Liver (tissue), 9 donors: Measurements from ENCODE around the gene NMBR. TPM values are rescaled to one million over a fixed set of nuclear protein-coding genes. Genes with fewer than 3 reads are reported as not detected.
"Not testable (repeated sequence)": the region's sequence is repeated elsewhere in the genome, so short reads cannot be mapped to it uniquely, and the experiment has no call there.

ENCODE experiments used
- DNase-seq: peaks from one replicate; pipeline ENCODE4 v3.0.0-alpha.2; 2017; ENCODE audit warnings: low spot score
- H3K27ac ChIP-seq, 2 donors: one replicate each; pipeline ENCODE4 v1.7.0; 2013; ENCODE audit warnings: inconsistent platforms in 2 of 2, low read length in 2 of 2, control low read depth in 1 of 2, low read depth in 1 of 2, mild to moderate bottlenecking in 1 of 2
- H3K27me3 ChIP-seq, 4 donors: one replicate each; pipeline versions ENCODE4 v1.6.1 to v1.7.0; 2013; ENCODE audit warnings: low read length in 3 of 4, inconsistent platforms in 1 of 4, mild to moderate bottlenecking in 1 of 4, moderate library complexity in 1 of 4; ENCODE audit not compliant: control insufficient read depth in 4 of 4, insufficient read depth in 4 of 4
- H3K36me3 ChIP-seq, 4 donors: one replicate each; pipeline versions ENCODE4 v1.6.1 to v1.7.0; 2013; ENCODE audit warnings: low read length in 3 of 4, mild to moderate bottlenecking in 3 of 4, low read depth in 1 of 4, moderate library complexity in 1 of 4; ENCODE audit not compliant: control insufficient read depth in 4 of 4, insufficient read depth in 3 of 4
- H3K4me1 ChIP-seq, 4 donors: one replicate each; pipeline versions ENCODE4 v1.6.1 to v1.7.0; 2013; ENCODE audit warnings: low read length in 3 of 4, mild to moderate bottlenecking in 3 of 4, moderate library complexity in 1 of 4; ENCODE audit not compliant: control insufficient read depth in 4 of 4, insufficient read depth in 4 of 4
- H3K4me3 ChIP-seq, 3 donors: one replicate each; pipeline versions ENCODE4 v1.6.1 to v1.7.0; 2013; ENCODE audit warnings: low read length in 3 of 3, control low read depth in 1 of 3, low read depth in 1 of 3, mild to moderate bottlenecking in 1 of 3
- H3K9ac ChIP-seq, 2 donors: one replicate each; pipeline ENCODE4 v1.7.0; 2013; ENCODE audit warnings: low read length in 2 of 2, mild to moderate bottlenecking in 2 of 2, moderate library complexity in 2 of 2, control low read depth in 1 of 2, low read depth in 1 of 2
- H3K9me3 ChIP-seq, 4 donors: one replicate each; pipeline versions ENCODE4 v1.6.1 to v1.7.0; 2013; ENCODE audit warnings: low read length in 3 of 4; ENCODE audit not compliant: control insufficient read depth in 4 of 4
- ATF3 ChIP-seq: IDR thresholded peaks from 2 replicates; pipeline ENCODE4 v1.6.1; 2016; ENCODE audit warnings: antibody characterized with exemption
- EGR1 ChIP-seq, 2 donors: IDR thresholded peaks; 2 replicates each; pipeline ENCODE4 v1.6.1; 2016 to 2018; ENCODE audit warnings: antibody characterized with exemption in 2 of 2, low read depth in 2 of 2
- FOXA1 ChIP-seq: IDR thresholded peaks from 2 replicates; pipeline ENCODE4 v1.6.1; 2016; ENCODE audit warnings: antibody characterized with exemption
- FOXA2 ChIP-seq: IDR thresholded peaks from 2 replicates; pipeline ENCODE4 v1.6.1; 2016; ENCODE audit warnings: antibody characterized with exemption
- GABPA ChIP-seq, 2 donors: IDR thresholded peaks in 1 of 2; conservative IDR thresholded peaks in 1 of 2; 2 replicates each; pipeline ENCODE4 v1.6.1; 2016; ENCODE audit warnings: antibody characterized with exemption in 2 of 2, mild to moderate bottlenecking in 1 of 2, moderate library complexity in 1 of 2
- HNF4A ChIP-seq, 2 donors: conservative IDR thresholded peaks; 2 replicates each; pipeline ENCODE4 v1.6.1; 2016; ENCODE audit warnings: antibody characterized with exemption in 2 of 2, mild to moderate bottlenecking in 2 of 2
- HNF4G ChIP-seq: IDR thresholded peaks from 2 replicates; pipeline ENCODE4 v1.6.1; 2016; ENCODE audit warnings: antibody characterized with exemption
- JUND ChIP-seq, 2 donors: IDR thresholded peaks; 2 replicates each; pipeline ENCODE4 v1.6.1; 2016; ENCODE audit warnings: antibody characterized with exemption in 2 of 2
- MAX ChIP-seq: IDR thresholded peaks from 2 replicates; pipeline ENCODE4 v1.6.1; 2016; ENCODE audit warnings: antibody characterized with exemption
- NR2F2 ChIP-seq: IDR thresholded peaks from 2 replicates; pipeline ENCODE4 v1.6.1; 2016; ENCODE audit warnings: antibody characterized with exemption
- RAD21 ChIP-seq, 2 donors: IDR thresholded peaks; 2 replicates each; pipeline ENCODE4 v1.6.1; 2016; ENCODE audit warnings: antibody characterized with exemption in 2 of 2, mild to moderate bottlenecking in 2 of 2
- REST ChIP-seq: IDR thresholded peaks from 2 replicates; pipeline ENCODE4 v1.6.1; 2016; ENCODE audit warnings: antibody characterized with exemption, mild to moderate bottlenecking
- RXRA ChIP-seq, 2 donors: IDR thresholded peaks; 2 replicates each; pipeline ENCODE4 v1.6.1; 2017 to 2018; ENCODE audit warnings: antibody characterized with exemption in 2 of 2, mild to moderate bottlenecking in 1 of 2
- SP1 ChIP-seq: IDR thresholded peaks from 2 replicates; pipeline ENCODE4 v1.6.1; 2018; ENCODE audit warnings: antibody characterized with exemption, mild to moderate bottlenecking
- TAF1 ChIP-seq: conservative IDR thresholded peaks from 2 replicates; pipeline ENCODE4 v1.6.1; 2016; ENCODE audit warnings: antibody characterized with exemption, mild to moderate bottlenecking
- YY1 ChIP-seq: IDR thresholded peaks from 2 replicates; pipeline ENCODE4 v1.6.1; 2016; ENCODE audit warnings: antibody characterized with exemption, mild to moderate bottlenecking
- WGBS: extraction: QIAGEN DNeasy Blood & Tissue Kit; methylation state at CpG from one replicate; pipeline ENCODE4 v1.1.7; 2013; 5-methylcytosine and 5-hydroxymethylcytosine counted together
- polyA plus RNA-seq, 2 donors: library from polyadenylated mRNA; stranded (reverse) in 1 of 2; unstranded in 1 of 2; fragments of 200-250 nt in 1 of 2; fragments of >200 nt in 1 of 2; fragmentation: Nextera tagmentation in 1 of 2; extraction: Ambion mirVana in 1 of 2; gene quantifications; one replicate each; pipeline versions ENCODE4 v1.2.1 to v1.2.3, GENCODE V29; 2013 to 2015
- total RNA-seq, 2 donors: library from RNA; depleted of rRNA; stranded (reverse); fragments of >200 nt; gene quantifications; one replicate each; pipeline ENCODE4 v1.2.3, GENCODE V29; 2014
- TF ChIP-seq, protein P1 (sequence below): IDR thresholded peaks from 2 replicates; pipeline ENCODE4 v1.6.1; 2016; ENCODE audit warnings: antibody characterized with exemption
- TF ChIP-seq, protein P2 (sequence below): fragments of 150-350 bp; IDR thresholded peaks from 2 replicates; pipeline ENCODE4 v1.5.1; 2017; ENCODE audit warnings: improper control_type of control experiment, low read depth, low read length; ENCODE audit not compliant: missing input control
- donor health status: healthy.
- donor health status: healthy.
- donor health status: healthy.
- donor health status: healthy.
- donor health status: healthy.

The NMBR gene
- total and polyA plus RNA-seq, 4 donors, result not detected

- peaks cover 0 to 2% (median under 1%) of the 10 kb centered on the region in 4 donors for H3K9me3 ChIP-seq
- no peaks in the 10 kb centered on the region for H3K36me3 ChIP-seq
- TF ChIP-seq, protein P1, sequence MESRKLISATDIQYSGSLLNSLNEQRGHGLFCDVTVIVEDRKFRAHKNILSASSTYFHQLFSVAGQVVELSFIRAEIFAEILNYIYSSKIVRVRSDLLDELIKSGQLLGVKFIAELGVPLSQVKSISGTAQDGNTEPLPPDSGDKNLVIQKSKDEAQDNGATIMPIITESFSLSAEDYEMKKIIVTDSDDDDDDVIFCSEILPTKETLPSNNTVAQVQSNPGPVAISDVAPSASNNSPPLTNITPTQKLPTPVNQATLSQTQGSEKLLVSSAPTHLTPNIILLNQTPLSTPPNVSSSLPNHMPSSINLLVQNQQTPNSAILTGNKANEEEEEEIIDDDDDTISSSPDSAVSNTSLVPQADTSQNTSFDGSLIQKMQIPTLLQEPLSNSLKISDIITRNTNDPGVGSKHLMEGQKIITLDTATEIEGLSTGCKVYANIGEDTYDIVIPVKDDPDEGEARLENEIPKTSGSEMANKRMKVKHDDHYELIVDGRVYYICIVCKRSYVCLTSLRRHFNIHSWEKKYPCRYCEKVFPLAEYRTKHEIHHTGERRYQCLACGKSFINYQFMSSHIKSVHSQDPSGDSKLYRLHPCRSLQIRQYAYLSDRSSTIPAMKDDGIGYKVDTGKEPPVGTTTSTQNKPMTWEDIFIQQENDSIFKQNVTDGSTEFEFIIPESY, result no peak
- no peak for TF ChIP-seq NR2F2
- TF ChIP-seq, protein P2, sequence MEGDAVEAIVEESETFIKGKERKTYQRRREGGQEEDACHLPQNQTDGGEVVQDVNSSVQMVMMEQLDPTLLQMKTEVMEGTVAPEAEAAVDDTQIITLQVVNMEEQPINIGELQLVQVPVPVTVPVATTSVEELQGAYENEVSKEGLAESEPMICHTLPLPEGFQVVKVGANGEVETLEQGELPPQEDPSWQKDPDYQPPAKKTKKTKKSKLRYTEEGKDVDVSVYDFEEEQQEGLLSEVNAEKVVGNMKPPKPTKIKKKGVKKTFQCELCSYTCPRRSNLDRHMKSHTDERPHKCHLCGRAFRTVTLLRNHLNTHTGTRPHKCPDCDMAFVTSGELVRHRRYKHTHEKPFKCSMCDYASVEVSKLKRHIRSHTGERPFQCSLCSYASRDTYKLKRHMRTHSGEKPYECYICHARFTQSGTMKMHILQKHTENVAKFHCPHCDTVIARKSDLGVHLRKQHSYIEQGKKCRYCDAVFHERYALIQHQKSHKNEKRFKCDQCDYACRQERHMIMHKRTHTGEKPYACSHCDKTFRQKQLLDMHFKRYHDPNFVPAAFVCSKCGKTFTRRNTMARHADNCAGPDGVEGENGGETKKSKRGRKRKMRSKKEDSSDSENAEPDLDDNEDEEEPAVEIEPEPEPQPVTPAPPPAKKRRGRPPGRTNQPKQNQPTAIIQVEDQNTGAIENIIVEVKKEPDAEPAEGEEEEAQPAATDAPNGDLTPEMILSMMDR, result no peak
- TF ChIP-seq MAX, result no peak
- no peak for TF ChIP-seq JUND (IDR thresholded peaks at IDR 0.05)
- TF ChIP-seq FOXA2, result no peak
- TF ChIP-seq TAF1, result no peak
- no peak for TF ChIP-seq RXRA (IDR thresholded peaks at IDR 0.05)
- TF ChIP-seq RAD21 (IDR thresholded peaks at IDR 0.05), result no peak
- 49% methylated on average over 11 of the region's 11 CpGs for WGBS
- H3K4me1 ChIP-seq, result no peaks in the 10 kb centered on the region
- no peak overlapping the region for H3K9ac ChIP-seq
- no peak overlapping the region for H3K4me3 ChIP-seq
- no peak overlapping the region for H3K27ac ChIP-seq
- no peaks in the 10 kb centered on the region for H3K27me3 ChIP-seq
- no peak for DNase-seq
Measured at GRCh38 chr6:142030115-142030619, 116.8 kb downstream of the NMBR start.

- H3K9ac ChIP-seq, result no peak overlapping the region
- DNase-seq, result no peak
- no peak overlapping the region for H3K4me3 ChIP-seq
- H3K27me3 ChIP-seq, result no peaks in the 10 kb centered on the region
- no peaks in the 10 kb centered on the region for H3K4me1 ChIP-seq
- H3K9me3 ChIP-seq, result peaks cover 0 to 2% (median under 1%) of the 10 kb centered on the region in 4 donors
- no peaks in the 10 kb centered on the region for H3K36me3 ChIP-seq
- no peak for TF ChIP-seq HNF4A (conservative IDR thresholded peaks at IDR 0.05)
- no peak for TF ChIP-seq YY1
- TF ChIP-seq RXRA (IDR thresholded peaks at IDR 0.05), result no peak
- TF ChIP-seq EGR1 (IDR thresholded peaks at IDR 0.05; ENCODE audit: low read depth in 2 of 2), result no peak
- no peak for TF ChIP-seq FOXA1
- no peak for TF ChIP-seq GABPA (IDR thresholded peaks at IDR 0.05 in 1 of 2, conservative IDR thresholded peaks at IDR 0.05 in 1 of 2)
- TF ChIP-seq JUND (IDR thresholded peaks at IDR 0.05), result no peak
- TF ChIP-seq, protein P1, result no peak
- TF ChIP-seq NR2F2, result no peak
- no peak for TF ChIP-seq MAX
- TF ChIP-seq RAD21 (IDR thresholded peaks at IDR 0.05), result no peak
- no peak for TF ChIP-seq HNF4G
- no peak for TF ChIP-seq TAF1
- TF ChIP-seq ATF3, result no peak
- no peak for TF ChIP-seq SP1
- TF ChIP-seq REST, result no peak
- no peak overlapping the region for H3K27ac ChIP-seq
- 91% methylated on average over 3 of the region's 3 CpGs for WGBS
Measured at GRCh38 chr6:142028527-142028926, 118.4 kb downstream of the NMBR start.

DNA sequence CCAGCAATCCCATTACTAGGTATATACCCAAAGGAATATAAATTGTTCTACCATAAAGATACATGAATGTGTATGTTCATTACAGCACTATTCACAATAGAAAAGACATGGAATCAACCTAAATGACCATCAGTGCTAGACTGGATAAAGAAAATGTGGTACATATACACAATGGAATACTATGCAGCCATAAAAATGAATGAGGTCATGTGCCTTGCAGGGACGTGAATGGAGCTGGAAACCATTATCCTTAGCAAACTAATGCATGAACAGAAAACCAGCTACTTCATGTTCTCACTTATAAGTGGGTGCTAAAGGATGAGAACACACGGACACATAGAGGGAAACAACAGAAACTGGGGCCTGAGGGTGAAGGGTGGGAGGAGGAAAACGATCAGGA, 119.1 kb downstream of the NMBR start:
- H3K27ac ChIP-seq, H3K27me3 ChIP-seq, H3K36me3 ChIP-seq, H3K9ac ChIP-seq, H3K4me1 ChIP-seq, H3K9me3 ChIP-seq, DNase-seq, H3K4me3 ChIP-seq: not testable (repeated sequence)
- WGBS, result 76% methylated on average over 3 of the region's 3 CpGs
